RWPE2 (cell line): Measurements from ENCODE around the gene TRIM31.
A peak's percentile ranks its signal among the peaks of the same experiment; 100 is the strongest.

Experiments
- ATAC-seq: fragments of 200-7000 bp; cut with Tn5 transposase; 3 replicates; pipeline ENCODE4 v1.9.1; 2021; ENCODE audit warnings: low read depth
- DNase-seq: peaks from one replicate; pipeline ENCODE4 v3.0.0-alpha.2; 2020; ENCODE audit warnings: low spot score
- H3K27ac ChIP-seq: fragments of 450-650 bp; 2 replicates; pipeline ENCODE4 v1.5.1; 2017; ENCODE audit warnings: mild to moderate bottlenecking; ENCODE audit not compliant: poor library complexity, severe bottlenecking
- H3K27me3 ChIP-seq: fragments of 250-450 bp; sonication (Bioruptor Pico); 2 replicates; pipeline ENCODE4 v1.5.1; 2021; ENCODE audit warnings: mild to moderate bottlenecking, moderate library complexity; ENCODE audit not compliant: insufficient read depth, poor library complexity, severe bottlenecking
- H3K36me3 ChIP-seq: fragments of 250-450 bp; sonication (Bioruptor Pico); 2 replicates; pipeline ENCODE4 v1.5.1; 2020; ENCODE audit warnings: low read depth, mild to moderate bottlenecking, moderate library complexity
- H3K4me1 ChIP-seq: fragments of 250-450 bp; sonication (Bioruptor Pico); 2 replicates; pipeline ENCODE4 v1.5.1; 2021; ENCODE audit warnings: mild to moderate bottlenecking, moderate library complexity; ENCODE audit not compliant: insufficient read depth, poor library complexity, severe bottlenecking
- H3K4me3 ChIP-seq: fragments of 250-450 bp; sonication (Bioruptor Pico); 2 replicates; pipeline ENCODE4 v1.5.1; 2021; ENCODE audit warnings: mild to moderate bottlenecking, moderate library complexity; ENCODE audit not compliant: severe bottlenecking
- H3K9me3 ChIP-seq: fragments of 250-450 bp; sonication (Bioruptor Pico); 2 replicates; pipeline ENCODE4 v1.5.1; 2021; ENCODE audit warnings: mild to moderate bottlenecking, moderate library complexity; ENCODE audit not compliant: severe bottlenecking
- CTCF ChIP-seq: fragments of 450-650 bp; IDR thresholded peaks from one replicate; pipeline ENCODE4 v1.5.1; 2017; ENCODE audit warnings: mild to moderate bottlenecking, moderate library complexity; ENCODE audit not compliant: poor library complexity, severe bottlenecking

Gene TRIM31

GRCh38 chr6:30075790-30076732, 36.8 kb downstream of the TRIM31 start:
- no peaks in the 10 kb centered on the region for H3K27me3 ChIP-seq
- H3K27ac ChIP-seq, result peak overlapping the region; percentile 85
- peak; percentile 77 for ATAC-seq
- peaks cover 15% of the 10 kb centered on the region for H3K4me1 ChIP-seq
- H3K36me3 ChIP-seq, result no peaks in the 10 kb centered on the region
- no peaks in the 10 kb centered on the region for H3K9me3 ChIP-seq
- peak overlapping the region; percentile 47 for H3K4me3 ChIP-seq
- peak; percentile 79 for TF ChIP-seq CTCF
- peak; percentile 93 for DNase-seq

DNA sequence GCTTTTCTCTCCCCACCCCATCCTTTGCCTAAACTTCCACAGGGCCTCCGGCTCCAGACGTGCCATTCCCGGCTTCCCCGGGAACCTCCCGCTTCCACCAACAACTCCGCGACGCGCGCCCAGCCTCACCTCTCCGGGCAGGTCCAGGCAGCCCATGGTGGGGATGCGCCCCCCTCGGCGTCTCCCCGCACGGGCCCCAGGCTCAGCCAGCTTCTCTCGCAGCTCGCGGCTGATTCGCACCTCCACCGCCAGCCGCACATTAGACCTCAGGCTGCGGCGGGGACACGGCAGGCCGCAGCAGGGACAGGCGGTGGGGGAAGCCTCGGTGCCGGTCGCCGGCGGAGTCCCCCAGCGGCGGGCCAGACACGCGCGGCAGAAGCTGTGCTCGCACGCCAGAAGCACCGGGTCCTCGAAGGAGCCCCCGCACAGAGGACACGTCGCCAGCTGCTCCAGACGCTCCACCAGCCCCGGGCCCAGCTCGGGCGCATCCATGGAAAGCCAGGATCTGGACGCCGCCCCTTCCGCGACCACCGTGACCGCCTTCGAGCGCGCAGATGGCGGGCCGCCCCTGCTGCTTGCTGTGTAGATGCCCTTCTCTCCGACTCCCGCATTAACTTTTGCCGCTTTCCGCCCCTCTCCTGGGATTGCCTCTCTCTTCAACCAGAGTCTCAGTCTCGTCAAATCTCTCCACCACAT, 37.6 kb downstream of the TRIM31 start, which contains the start of gene RNF39:
Gene RNF39, minus strand, starts transcription at position 676 of the 696 bp plus-strand sequence. Its CDS starts 184 bp downstream, at position 492.
- ATAC-seq, result peak; percentile 3; the same call in 2 of the 3 replicates

GRCh38 chr6:30074331-30075093, 38.4 kb downstream of the TRIM31 start:
- Histone ChIP-seq H3K36me3 (no peaks in the 10 kb centered on the region; the same call in 1 of the 2 replicates), H3K9me3 (no peaks in the 10 kb centered on the region), H3K4me3 (peak overlapping the region; percentile 47), H3K4me1 (peaks cover 15% of the 10 kb centered on the region), H3K27me3 (no peaks in the 10 kb centered on the region), H3K27ac (peak overlapping the region; percentile 85)
- ATAC-seq (peak; percentile 34), DNase-seq (no peak)
- TF ChIP-seq CTCF, result no peak

More for the DNA sequence above, 37.6 kb downstream of the TRIM31 start, which contains the start of gene RNF39:
- no peaks in the 10 kb centered on the region for H3K27me3 ChIP-seq
- peaks cover 15% of the 10 kb centered on the region for H3K4me1 ChIP-seq
- DNase-seq, result no peak
- H3K9me3 ChIP-seq, result no peaks in the 10 kb centered on the region
- H3K36me3 ChIP-seq, result no peaks in the 10 kb centered on the region; the same call in 1 of the 2 replicates
- TF ChIP-seq CTCF, result no peak
- peak within 1 kb of the TSS; percentile 47 for H3K4me3 ChIP-seq
- peak within 1 kb of the TSS; percentile 85 for H3K27ac ChIP-seq

GRCh38 chr6:30073489-30074235, 39.2 kb downstream of the TRIM31 start:
- Histone ChIP-seq H3K9me3 (no peaks in the 10 kb centered on the region), H3K36me3 (peaks cover under 1% of the 10 kb centered on the region; the same call in 1 of the 2 replicates), H3K27me3 (no peaks in the 10 kb centered on the region), H3K27ac (no peak overlapping the region), H3K4me1 (peaks cover 15% of the 10 kb centered on the region), H3K4me3 (peak overlapping the region; percentile 47)
- no peak for ATAC-seq
- no peak for DNase-seq
- TF ChIP-seq CTCF, result no peak
